ENCODE measurements around the gene UNC5C. TPM values are rescaled to one million over a fixed set of nuclear protein-coding genes. Genes with fewer than 3 reads are reported as not detected.

UNC5C gene
- total RNA-seq, 2 experiments from 2014 or later, result not detected

DNA sequence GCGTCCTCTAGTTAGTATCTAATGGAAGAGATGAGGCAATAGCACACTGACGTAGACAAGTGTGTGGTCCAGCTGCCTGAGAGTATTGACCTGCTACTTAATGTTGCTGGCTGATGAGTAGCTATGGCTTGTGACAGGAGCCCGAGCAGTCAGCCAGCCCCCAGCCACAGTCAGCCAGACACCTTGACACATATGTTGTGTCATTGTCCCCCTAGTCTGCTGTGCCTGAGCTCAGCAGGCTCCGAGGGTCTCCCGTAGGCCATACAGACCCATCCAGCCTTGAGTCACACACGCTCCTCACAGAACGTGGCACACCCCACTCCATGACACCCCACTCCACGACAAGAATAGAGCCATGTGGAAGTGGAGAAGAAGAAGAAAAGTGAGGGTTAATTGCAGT lies 362.1 kb downstream of the UNC5C start:
- no peaks in the 10 kb centered on the region for H3K79me2 ChIP-seq (ENCODE audit: insufficient read depth, low read depth, low read length)
- no peak overlapping the region for H3K4me3 ChIP-seq (ENCODE audit: low read depth, low read length, poor library complexity, severe bottlenecking)
- TF ChIP-seq, protein P1, sequence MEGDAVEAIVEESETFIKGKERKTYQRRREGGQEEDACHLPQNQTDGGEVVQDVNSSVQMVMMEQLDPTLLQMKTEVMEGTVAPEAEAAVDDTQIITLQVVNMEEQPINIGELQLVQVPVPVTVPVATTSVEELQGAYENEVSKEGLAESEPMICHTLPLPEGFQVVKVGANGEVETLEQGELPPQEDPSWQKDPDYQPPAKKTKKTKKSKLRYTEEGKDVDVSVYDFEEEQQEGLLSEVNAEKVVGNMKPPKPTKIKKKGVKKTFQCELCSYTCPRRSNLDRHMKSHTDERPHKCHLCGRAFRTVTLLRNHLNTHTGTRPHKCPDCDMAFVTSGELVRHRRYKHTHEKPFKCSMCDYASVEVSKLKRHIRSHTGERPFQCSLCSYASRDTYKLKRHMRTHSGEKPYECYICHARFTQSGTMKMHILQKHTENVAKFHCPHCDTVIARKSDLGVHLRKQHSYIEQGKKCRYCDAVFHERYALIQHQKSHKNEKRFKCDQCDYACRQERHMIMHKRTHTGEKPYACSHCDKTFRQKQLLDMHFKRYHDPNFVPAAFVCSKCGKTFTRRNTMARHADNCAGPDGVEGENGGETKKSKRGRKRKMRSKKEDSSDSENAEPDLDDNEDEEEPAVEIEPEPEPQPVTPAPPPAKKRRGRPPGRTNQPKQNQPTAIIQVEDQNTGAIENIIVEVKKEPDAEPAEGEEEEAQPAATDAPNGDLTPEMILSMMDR (conservative IDR thresholded peaks at IDR 0.05; ENCODE audit: low read length), result no peak
- peaks cover 43% of the 10 kb centered on the region for H3K4me1 ChIP-seq (ENCODE audit: insufficient read depth, low read length, poor library complexity, severe bottlenecking)
- no TSS peak for BruUV-seq (replicated peaks)
- H3K9me3 ChIP-seq (ENCODE audit: low read length), result no peaks in the 10 kb centered on the region
- H3K27ac ChIP-seq (ENCODE audit: low read depth, low read length, poor library complexity, severe bottlenecking), result no peak overlapping the region
- H2AFZ ChIP-seq (ENCODE audit: low read length), result no peak overlapping the region
- no peaks in the 10 kb centered on the region for H3K9me2 ChIP-seq (ENCODE audit: insufficient read depth, low read length)
- no peak overlapping the region for H3K4me2 ChIP-seq (ENCODE audit: low read length)
- CTCF ChIA-PET (ENCODE audit: unreplicated experiment), result no interaction called here
- H3K36me3 ChIP-seq (ENCODE audit: insufficient read depth, low read length), result no peaks in the 10 kb centered on the region
- intact Hi-C loops (cut with micrococcal nuclease; ENCODE audit: unreplicated experiment), result no loop called here
- H4K20me1 ChIP-seq (ENCODE audit: insufficient read depth, low read length), result no peaks in the 10 kb centered on the region
- POLR2A ChIA-PET, result no interaction called here
- DNase-seq (ENCODE audit: low spot score), result no peak

DNA sequence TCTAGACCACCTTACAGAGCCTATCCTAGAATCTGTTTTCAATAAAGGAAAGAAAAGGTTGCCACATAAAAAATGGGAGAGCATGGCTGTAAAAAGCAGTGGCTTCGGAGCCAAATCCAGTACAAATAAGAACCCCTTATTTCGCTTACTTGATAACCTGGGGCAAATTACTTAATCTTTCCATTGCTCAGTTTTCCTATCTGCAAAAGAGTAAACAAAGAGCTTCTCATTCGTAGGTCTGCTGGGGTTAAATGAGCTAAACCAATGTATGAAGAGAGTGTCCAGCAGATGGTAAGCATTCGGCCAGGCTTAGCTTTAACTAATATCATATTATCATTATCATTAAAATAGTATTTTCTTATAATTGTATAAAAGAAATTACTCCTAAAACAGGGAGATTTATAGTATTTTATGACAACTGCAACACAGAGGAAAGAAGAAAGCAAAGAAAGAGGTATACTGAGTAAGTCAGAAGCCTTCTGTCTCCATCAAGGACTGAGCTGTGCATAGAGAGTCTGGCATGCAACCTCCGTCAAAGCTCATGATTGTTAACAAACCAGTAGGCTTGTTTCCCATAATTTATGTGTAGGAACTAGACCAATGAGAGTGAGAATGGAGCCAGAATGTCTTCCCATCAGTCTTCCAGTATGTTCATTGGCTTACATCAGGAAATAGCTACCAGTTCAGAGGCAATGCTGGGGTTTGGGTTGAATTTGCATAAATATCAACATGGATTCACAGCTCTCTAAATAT lies 364.9 kb downstream of the UNC5C start:
- DNase-seq (ENCODE audit: low spot score), result no peak
- BruUV-seq (replicated peaks), result no TSS peak
- intact Hi-C loops (cut with micrococcal nuclease; ENCODE audit: unreplicated experiment), result no loop called here
- no peaks in the 10 kb centered on the region for H3K79me2 ChIP-seq (ENCODE audit: insufficient read depth, low read depth, low read length)
- H3K27ac ChIP-seq (ENCODE audit: low read depth, low read length, poor library complexity, severe bottlenecking), result no peak overlapping the region
- H3K4me3 ChIP-seq (ENCODE audit: low read depth, low read length, poor library complexity, severe bottlenecking), result no peak overlapping the region
- peaks cover 25% of the 10 kb centered on the region for H3K4me1 ChIP-seq (ENCODE audit: insufficient read depth, low read length, poor library complexity, severe bottlenecking)
- TF ChIP-seq, protein P1 (conservative IDR thresholded peaks at IDR 0.05; ENCODE audit: low read length), result no peak
- TF ChIP-seq EZH2phosphoT487 (IDR thresholded peaks at IDR 0.05; ENCODE audit: borderline replicate concordance, low read depth, low read length), result no peak
- H3K4me2 ChIP-seq (ENCODE audit: low read length), result no peak overlapping the region
- no peaks in the 10 kb centered on the region for H4K20me1 ChIP-seq (ENCODE audit: insufficient read depth, low read length)
- no peaks in the 10 kb centered on the region for H3K9me2 ChIP-seq (ENCODE audit: insufficient read depth, low read length)
- no peaks in the 10 kb centered on the region for H3K36me3 ChIP-seq (ENCODE audit: insufficient read depth, low read length)
- no peaks in the 10 kb centered on the region for H3K9me3 ChIP-seq (ENCODE audit: low read length)
- ChIA-PET CTCF (ENCODE audit: unreplicated experiment) (no interaction called here), POLR2A (interaction anchor here (1.4 kb wide), 1 partner anchor 14 kb away, joined by 3 read pairs; no protein-coding TSS in a partner anchor)
- H2AFZ ChIP-seq (ENCODE audit: low read length), result 0 out of 2 replicates have a peak overlapping the region, but pooled peaks have one; percentile 16

DNA sequence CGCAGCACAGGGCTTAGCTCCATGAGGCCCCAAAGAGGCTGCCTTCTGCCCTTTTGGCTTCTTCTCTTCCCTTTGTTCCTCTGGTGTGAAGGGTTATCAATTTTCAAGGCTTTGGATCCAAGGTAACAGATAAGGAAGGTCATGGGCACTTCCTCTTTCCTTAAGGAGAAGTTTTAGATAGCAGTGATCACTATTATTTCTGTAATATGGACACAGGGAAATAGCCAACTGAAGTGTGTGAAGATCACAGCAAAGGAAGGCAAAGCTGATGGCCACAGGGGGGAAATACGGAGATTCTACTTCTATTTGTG lies 366.8 kb downstream of the UNC5C start:
- no peaks in the 10 kb centered on the region for H3K9me3 ChIP-seq (ENCODE audit: low read length)
- CTCF ChIA-PET (ENCODE audit: unreplicated experiment), result no interaction called here
- H2AFZ ChIP-seq (ENCODE audit: low read length), result no peak overlapping the region
- H3K4me2 ChIP-seq (ENCODE audit: low read length), result no peak overlapping the region
- H3K36me3 ChIP-seq (ENCODE audit: insufficient read depth, low read length), result no peaks in the 10 kb centered on the region
- intact Hi-C loops (cut with micrococcal nuclease; ENCODE audit: unreplicated experiment), result no loop called here
- H4K20me1 ChIP-seq (ENCODE audit: insufficient read depth, low read length), result no peaks in the 10 kb centered on the region
- DNase-seq (ENCODE audit: low spot score), result no peak
- no peak overlapping the region for H3K27ac ChIP-seq (ENCODE audit: low read depth, low read length, poor library complexity, severe bottlenecking)
- no TSS peak for BruUV-seq (replicated peaks)
- no peaks in the 10 kb centered on the region for H3K9me2 ChIP-seq (ENCODE audit: insufficient read depth, low read length)
- no peak for TF ChIP-seq EZH2phosphoT487 (IDR thresholded peaks at IDR 0.05; ENCODE audit: borderline replicate concordance, low read depth, low read length)
- TF ChIP-seq, protein P1 (conservative IDR thresholded peaks at IDR 0.05; ENCODE audit: low read length), result no peak
- no peak overlapping the region for H3K4me3 ChIP-seq (ENCODE audit: low read depth, low read length, poor library complexity, severe bottlenecking)
- POLR2A ChIA-PET, result no interaction called here
- H3K4me1 ChIP-seq (ENCODE audit: insufficient read depth, low read length, poor library complexity, severe bottlenecking), result peaks cover 6% of the 10 kb centered on the region
- no peaks in the 10 kb centered on the region for H3K79me2 ChIP-seq (ENCODE audit: insufficient read depth, low read depth, low read length)
